Endothelial cell (in vitro differentiated cells): ENCODE measurements around the gene PFKM. TPM values are rescaled to one million over a fixed set of nuclear protein-coding genes. Genes with fewer than 3 reads are reported as not detected.
A peak's percentile ranks its signal among the peaks of the same experiment; 100 is the strongest.

ENCODE experiments used
- DNase-seq: peaks from one replicate; pipeline ENCODE4 v3.0.0; 2021; ENCODE audit warnings: low spot score
- H3K27ac Mint-ChIP-seq: one replicate; pipeline ENCODE4 v1.8.0; 2021; ENCODE audit warnings: mixed read lengths, inconsistent platforms; ENCODE audit not compliant: unreplicated experiment
- H3K27me3 Mint-ChIP-seq: one replicate; pipeline ENCODE4 v1.8.0; 2021; ENCODE audit warnings: mild to moderate bottlenecking, moderate library complexity, mixed read lengths, inconsistent platforms; ENCODE audit not compliant: unreplicated experiment
- H3K36me3 Mint-ChIP-seq: one replicate; pipeline ENCODE4 v1.8.0; 2021; ENCODE audit warnings: mild to moderate bottlenecking, low read depth, mixed read lengths, inconsistent platforms; ENCODE audit not compliant: unreplicated experiment
- H3K4me1 Mint-ChIP-seq: one replicate; pipeline ENCODE4 v1.8.0; 2021; ENCODE audit warnings: mild to moderate bottlenecking, mixed read lengths, inconsistent platforms; ENCODE audit not compliant: unreplicated experiment
- H3K4me3 Mint-ChIP-seq: one replicate; pipeline ENCODE4 v1.8.0; 2021; ENCODE audit warnings: mild to moderate bottlenecking, mixed read lengths, inconsistent platforms; ENCODE audit not compliant: unreplicated experiment
- H3K9me3 Mint-ChIP-seq: one replicate; pipeline ENCODE4 v1.8.0; 2021; ENCODE audit warnings: mixed read lengths, inconsistent platforms; ENCODE audit not compliant: unreplicated experiment
- CTCF ChIP-seq: fragments of 200-600 bp; sonication (generic); IDR thresholded peaks from one replicate; pipeline ENCODE4 v1.5.0; 2021; ENCODE audit warnings: antibody characterized with exemption; ENCODE audit not compliant: unreplicated experiment
- total RNA-seq: library from RNA; stranded (reverse); fragmentation: NEBNext Ultra II Directional; extraction: Animal tissue kit (Norgen Biotek cat#: 25700); gene quantifications from one replicate; pipeline ENCODE4 v1.2.1, GENCODE V29; 2021; ENCODE audit not compliant: unreplicated experiment

PFKM gene
- total RNA-seq, 1 donor from 2014 or later, result 97.3 TPM

- no peak for DNase-seq
- Mint-ChIP-seq H3K27ac (no peak overlapping the region), H3K9me3 (no peaks in the 10 kb centered on the region), H3K36me3 (no peaks in the 10 kb centered on the region), H3K27me3 (peaks cover 2% of the 10 kb centered on the region), H3K4me3 (no peak overlapping the region), H3K4me1 (no peaks in the 10 kb centered on the region)
- TF ChIP-seq CTCF, result no peak
Measured at GRCh38 chr12:48160046-48160445, 40.9 kb downstream of the PFKM start.

GRCh38 chr12:48160807-48161206 lies 41.6 kb downstream of the PFKM start:
- Mint-ChIP-seq H3K36me3 (no peaks in the 10 kb centered on the region), H3K27ac (no peak overlapping the region), H3K4me3 (no peak overlapping the region), H3K9me3 (no peaks in the 10 kb centered on the region), H3K27me3 (peaks cover 2% of the 10 kb centered on the region), H3K4me1 (no peaks in the 10 kb centered on the region)
- no peak for DNase-seq
- TF ChIP-seq CTCF, result no peak

- DNase-seq, result no peak
- Mint-ChIP-seq H3K9me3 (no peaks in the 10 kb centered on the region), H3K27me3 (peaks cover 3% of the 10 kb centered on the region), H3K36me3 (no peaks in the 10 kb centered on the region), H3K27ac (no peak overlapping the region), H3K4me1 (no peaks in the 10 kb centered on the region), H3K4me3 (no peak overlapping the region)
- TF ChIP-seq CTCF, result no peak
Measured at GRCh38 chr12:48163150-48163747, 44.1 kb downstream of the PFKM start.

- no peak for TF ChIP-seq CTCF
- no peak for DNase-seq
- H3K27ac Mint-ChIP-seq, result no peak overlapping the region
- no peaks in the 10 kb centered on the region for H3K9me3 Mint-ChIP-seq
- no peaks in the 10 kb centered on the region for H3K36me3 Mint-ChIP-seq
- no peaks in the 10 kb centered on the region for H3K4me1 Mint-ChIP-seq
- no peak overlapping the region for H3K4me3 Mint-ChIP-seq
- peaks cover 3% of the 10 kb centered on the region for H3K27me3 Mint-ChIP-seq
Measured at GRCh38 chr12:48164451-48164850, 45.3 kb downstream of the PFKM start.

- H3K27me3 Mint-ChIP-seq, result peaks cover 3% of the 10 kb centered on the region
- H3K9me3 Mint-ChIP-seq, result no peaks in the 10 kb centered on the region
- peak; percentile 55 for DNase-seq
- H3K36me3 Mint-ChIP-seq, result no peaks in the 10 kb centered on the region
- no peak overlapping the region for H3K27ac Mint-ChIP-seq
- TF ChIP-seq CTCF, result peak; percentile 91
- H3K4me1 Mint-ChIP-seq, result no peaks in the 10 kb centered on the region
- H3K4me3 Mint-ChIP-seq, result no peak overlapping the region
Measured at GRCh38 chr12:48165089-48165981, 46.2 kb downstream of the PFKM start.
